Adipocyte (in vitro differentiated cells): Measurements from ENCODE around the gene CAMK1D.

ENCODE experiments used
- DNase-seq: peaks from one replicate; pipeline ENCODE4 v3.0.0-alpha.2; 2015; ENCODE audit warnings: low read depth
- H3K27me3 ChIP-seq: replicated peaks from 2 replicates; pipeline ENCODE4 v1.7.0; 2013; ENCODE audit warnings: mild to moderate bottlenecking, low read length, moderate library complexity; ENCODE audit not compliant: control insufficient read depth, insufficient read depth
- H3K36me3 ChIP-seq: 2 replicates; pipeline ENCODE4 v1.7.0; 2013; ENCODE audit warnings: low read length, mild to moderate bottlenecking, moderate library complexity; ENCODE audit not compliant: control insufficient read depth, insufficient read depth, severe bottlenecking
- H3K4me1 ChIP-seq: 2 replicates; pipeline ENCODE4 v1.7.0; 2013; ENCODE audit warnings: mild to moderate bottlenecking, low read length, moderate library complexity; ENCODE audit not compliant: control insufficient read depth, insufficient read depth
- H3K4me3 ChIP-seq: 2 replicates; pipeline ENCODE4 v1.7.0; 2013; ENCODE audit warnings: mild to moderate bottlenecking, low read length, moderate library complexity
- H3K9ac ChIP-seq: 2 replicates; pipeline ENCODE4 v1.7.0; 2013; ENCODE audit warnings: mild to moderate bottlenecking, low read length, moderate library complexity
- H3K9me3 ChIP-seq: 2 replicates; pipeline ENCODE4 v1.7.0; 2013; ENCODE audit warnings: mild to moderate bottlenecking, low read length, moderate library complexity; ENCODE audit not compliant: control insufficient read depth

CAMK1D gene

DNA sequence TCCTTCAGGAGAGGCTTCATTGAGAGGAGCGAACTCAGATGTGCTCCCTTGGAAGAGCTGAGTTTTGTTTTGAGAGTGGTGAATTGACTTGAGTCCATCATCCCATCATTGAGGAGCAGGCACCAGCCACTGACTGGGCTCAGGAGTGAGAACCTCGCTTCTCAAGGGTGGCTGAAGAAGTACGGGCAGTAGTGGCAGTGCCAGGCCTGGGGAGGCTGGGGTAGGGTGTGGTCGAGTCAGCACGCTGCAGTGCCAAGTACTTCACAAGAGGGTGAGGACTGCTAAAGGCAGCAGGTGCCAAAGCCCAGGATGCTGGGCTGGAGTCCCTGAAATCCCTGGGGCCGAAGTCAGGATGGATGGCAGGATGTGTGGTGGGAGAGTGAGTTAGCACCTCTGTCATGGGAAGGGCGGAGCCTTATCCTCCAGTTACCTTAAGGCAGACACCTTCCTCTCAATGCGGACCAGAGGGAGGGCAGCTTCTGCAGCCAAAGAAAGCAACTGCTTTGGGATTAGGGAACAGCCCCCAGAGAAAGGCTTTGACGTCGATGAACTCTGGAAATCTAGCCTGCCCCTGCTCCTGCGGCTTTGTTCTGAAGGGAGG is 210.3 kb downstream of the CAMK1D start:
- no peaks in the 10 kb centered on the region for H3K27me3 ChIP-seq
- no peaks in the 10 kb centered on the region for H3K9me3 ChIP-seq
- no peak overlapping the region for H3K9ac ChIP-seq
- H3K4me3 ChIP-seq = no peak overlapping the region
- no peaks in the 10 kb centered on the region for H3K36me3 ChIP-seq
- H3K4me1 ChIP-seq = no peaks in the 10 kb centered on the region
- no peak for DNase-seq

DNA sequence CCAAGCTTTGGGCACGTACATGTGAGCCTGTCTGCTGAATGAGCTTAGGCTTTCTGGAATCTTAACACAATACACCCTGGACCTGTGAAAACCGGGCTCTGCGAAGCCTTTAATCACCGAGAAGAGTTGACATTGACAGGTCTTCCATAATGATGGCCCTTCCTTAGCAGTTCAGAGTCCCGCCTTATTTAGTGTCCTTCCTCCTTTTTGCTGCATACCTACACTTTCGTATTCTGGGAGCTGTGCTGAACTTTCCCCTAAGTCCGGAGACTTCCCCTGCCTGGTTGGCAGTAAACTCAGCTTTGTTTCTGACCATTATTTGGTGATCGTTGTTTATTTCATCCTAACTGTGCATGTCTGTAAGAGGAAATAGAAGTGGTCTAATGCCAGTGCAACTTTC is 212.0 kb downstream of the CAMK1D start:
- H3K9ac ChIP-seq = no peak overlapping the region
- H3K27me3 ChIP-seq = no peaks in the 10 kb centered on the region
- DNase-seq = no peak
- H3K9me3 ChIP-seq = no peaks in the 10 kb centered on the region
- no peak overlapping the region for H3K4me3 ChIP-seq
- peaks cover under 1% of the 10 kb centered on the region for H3K4me1 ChIP-seq
- H3K36me3 ChIP-seq = no peaks in the 10 kb centered on the region

DNA sequence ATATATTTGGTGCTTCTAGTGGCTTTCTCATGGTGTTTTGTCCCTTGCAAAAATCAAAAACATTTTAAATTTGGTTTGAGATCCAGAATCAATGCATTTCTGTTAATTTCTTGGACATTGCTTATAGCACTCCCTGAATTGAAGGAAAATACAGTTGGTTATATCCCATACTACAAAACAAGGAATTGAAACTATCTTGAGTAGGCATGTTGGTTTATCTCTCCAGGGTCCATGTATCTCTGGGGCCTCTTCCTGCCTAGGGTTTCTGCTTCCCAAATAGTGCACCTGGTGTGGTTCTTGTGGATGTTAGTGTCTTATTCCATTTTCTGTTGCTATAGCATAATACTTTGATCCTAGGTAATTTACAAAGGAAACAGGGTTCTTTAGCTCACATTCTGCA is 212.4 kb downstream of the CAMK1D start:
- H3K4me3 ChIP-seq = no peak overlapping the region
- no peaks in the 10 kb centered on the region for H3K9me3 ChIP-seq
- no peak for DNase-seq
- H3K9ac ChIP-seq = no peak overlapping the region
- peaks cover 5% of the 10 kb centered on the region for H3K4me1 ChIP-seq
- no peaks in the 10 kb centered on the region for H3K36me3 ChIP-seq
- no peaks in the 10 kb centered on the region for H3K27me3 ChIP-seq

DNA sequence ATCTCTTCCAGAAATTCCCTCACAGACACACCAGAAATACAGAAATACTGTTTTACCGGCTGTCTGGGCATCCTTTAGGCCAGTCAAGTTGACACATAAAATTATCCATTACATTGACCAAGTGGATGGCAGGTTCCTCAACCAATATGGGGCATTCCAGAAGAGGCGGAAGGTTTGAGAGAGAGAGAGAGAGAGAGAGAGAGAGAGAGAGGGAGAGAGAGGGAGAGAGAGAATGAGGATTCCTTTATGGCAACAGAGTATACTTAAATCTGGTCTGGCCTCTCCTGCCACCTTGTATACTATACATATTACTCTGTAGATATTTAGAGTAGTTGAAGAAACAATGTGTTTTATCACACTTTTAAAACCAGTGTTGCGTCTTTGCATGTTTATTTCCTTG is 214.1 kb downstream of the CAMK1D start:
- peaks cover 15% of the 10 kb centered on the region for H3K4me1 ChIP-seq
- DNase-seq = no peak

DNA sequence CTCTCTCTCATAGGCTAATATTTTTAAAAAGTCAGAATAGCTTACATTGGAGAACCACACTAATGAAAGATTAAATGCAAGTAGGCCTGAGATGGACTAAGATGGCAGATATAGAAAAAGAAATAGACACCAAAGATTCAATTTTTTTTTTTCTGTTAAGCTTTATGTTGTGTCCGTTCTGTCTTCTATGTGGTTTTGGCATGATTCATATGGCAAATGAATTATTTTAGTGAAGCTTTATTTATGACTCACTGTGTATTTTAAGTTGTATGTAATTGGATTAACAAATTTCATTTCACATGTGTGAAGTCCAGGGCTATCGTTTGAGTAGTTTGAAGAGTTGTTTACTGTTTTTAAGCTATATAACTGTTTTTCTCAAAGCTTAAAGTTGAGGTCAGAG is 214.8 kb downstream of the CAMK1D start:
- Histone ChIP-seq H3K9ac (no peak overlapping the region), H3K4me1 (peaks cover 15% of the 10 kb centered on the region), H3K9me3 (no peaks in the 10 kb centered on the region), H3K27me3 (no peaks in the 10 kb centered on the region), H3K4me3 (no peak overlapping the region), H3K36me3 (no peaks in the 10 kb centered on the region)
- DNase-seq = peak; percentile 32

More for the DNA sequence above, 214.1 kb downstream of the CAMK1D start:
- H3K9ac ChIP-seq = no peak overlapping the region
- no peak overlapping the region for H3K4me3 ChIP-seq
- no peaks in the 10 kb centered on the region for H3K27me3 ChIP-seq
- no peaks in the 10 kb centered on the region for H3K36me3 ChIP-seq
- no peaks in the 10 kb centered on the region for H3K9me3 ChIP-seq

DNA sequence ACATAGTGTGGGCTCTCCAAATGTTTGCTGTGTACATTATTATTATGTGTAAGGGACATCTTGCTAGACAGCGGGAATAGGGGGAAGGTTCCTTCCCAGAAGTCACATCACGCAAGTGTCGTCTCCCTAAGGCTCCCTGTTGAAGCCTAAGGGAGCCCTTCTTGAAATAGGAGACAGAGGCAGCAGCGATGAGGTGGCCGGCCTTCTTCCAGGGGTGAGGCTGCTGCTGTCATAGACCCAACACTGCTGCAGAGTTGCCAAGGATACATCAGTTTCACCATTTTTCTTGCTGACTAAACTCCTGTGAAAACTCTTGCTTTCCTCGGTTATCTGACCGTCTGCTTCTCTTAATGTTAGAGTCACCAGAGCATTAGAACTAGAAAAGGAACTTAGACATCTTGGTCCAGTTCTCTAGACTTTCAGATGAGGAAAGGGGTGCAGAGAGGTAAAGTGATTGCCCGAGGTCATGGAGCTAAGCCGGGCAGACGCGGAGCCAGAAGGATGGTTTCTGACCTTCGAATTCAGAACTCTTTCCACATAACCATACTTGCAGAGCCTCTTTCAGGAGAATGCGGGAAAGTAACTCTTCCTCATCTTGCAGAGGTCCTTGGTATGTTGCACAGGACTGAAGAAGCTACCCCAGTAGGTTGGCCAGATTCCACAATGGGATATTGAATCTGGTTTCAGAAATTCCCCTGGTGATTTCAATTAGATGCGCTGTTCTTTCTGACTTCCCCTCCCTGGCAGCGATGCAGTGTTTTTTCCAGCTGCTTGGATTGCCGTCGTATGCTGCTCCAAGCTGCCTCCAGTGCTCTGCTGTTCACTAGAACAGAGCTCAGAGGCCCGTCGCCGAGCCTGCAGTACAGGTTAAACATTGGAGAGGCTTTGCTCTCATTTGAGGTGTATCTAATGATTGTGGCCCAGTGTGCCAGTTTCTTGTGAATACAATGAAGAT is 217.1 kb downstream of the CAMK1D start:
- H3K9me3 ChIP-seq = no peaks in the 10 kb centered on the region
- H3K4me3 ChIP-seq = peak overlapping the region; percentile 65
- H3K27me3 ChIP-seq = no peaks in the 10 kb centered on the region
- peak; percentile 39 for DNase-seq
- peak overlapping the region; percentile 66 for H3K9ac ChIP-seq
- H3K4me1 ChIP-seq = peaks cover 15% of the 10 kb centered on the region
- no peaks in the 10 kb centered on the region for H3K36me3 ChIP-seq

DNA sequence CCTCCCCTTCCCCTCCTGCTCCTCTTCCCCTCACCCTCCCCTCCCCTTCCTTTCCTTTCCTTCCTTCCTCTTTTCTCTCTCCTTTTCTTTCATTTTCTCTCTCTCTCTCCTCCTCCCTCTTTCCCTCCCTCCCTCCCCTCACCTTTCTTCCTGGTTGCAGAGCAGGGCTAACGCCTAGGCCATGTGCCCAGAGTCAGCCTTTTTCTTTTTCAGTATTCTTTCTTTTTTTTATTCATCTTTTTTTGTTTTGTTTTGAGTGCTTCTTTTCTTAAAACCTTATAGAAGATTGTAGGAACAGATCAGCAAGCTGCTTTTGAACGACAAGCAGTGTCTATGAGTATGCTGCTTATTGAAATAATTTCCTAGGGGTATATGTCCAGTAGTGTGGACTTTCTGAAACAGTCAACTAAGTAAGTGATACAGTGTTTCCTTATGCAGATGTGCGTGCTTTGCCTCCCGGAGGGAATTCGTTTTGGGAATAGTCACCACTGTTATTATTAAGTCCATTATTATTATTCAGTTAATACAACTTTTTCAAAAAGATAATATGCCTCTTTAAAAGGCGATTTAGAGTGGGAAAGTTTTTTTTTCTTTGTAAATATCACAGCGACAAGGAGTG is 219.2 kb downstream of the CAMK1D start:
- Histone ChIP-seq H3K9ac (no peak overlapping the region), H3K36me3 (no peaks in the 10 kb centered on the region), H3K4me1 (peaks cover 15% of the 10 kb centered on the region), H3K4me3 (no peak overlapping the region), H3K27me3 (no peaks in the 10 kb centered on the region), H3K9me3 (no peaks in the 10 kb centered on the region)
- no peak for DNase-seq

DNA sequence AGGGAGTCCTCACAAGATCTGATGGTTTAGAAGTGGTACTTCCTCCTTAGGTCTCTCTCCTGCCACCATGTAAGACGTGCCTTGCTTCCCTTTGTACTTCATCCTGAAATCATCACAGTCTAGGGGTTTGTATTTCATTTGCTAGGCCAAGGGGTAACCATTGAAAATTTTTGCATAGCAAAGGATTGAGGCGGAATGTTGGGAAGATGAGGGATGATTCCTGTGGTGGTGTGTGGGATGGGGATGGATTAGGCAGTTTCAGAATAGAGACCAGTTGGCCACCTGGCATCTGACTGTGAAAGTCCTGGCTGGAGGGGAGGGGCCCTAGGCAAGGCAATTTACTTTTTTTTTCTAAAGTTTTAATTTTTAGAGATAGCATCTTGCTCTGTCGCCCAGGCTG is 222.9 kb downstream of the CAMK1D start:
- Histone ChIP-seq H3K4me1 (peaks cover 4% of the 10 kb centered on the region), H3K36me3 (no peaks in the 10 kb centered on the region), H3K4me3 (no peak overlapping the region), H3K9ac (no peak overlapping the region), H3K27me3 (no peaks in the 10 kb centered on the region), H3K9me3 (peaks cover 5% of the 10 kb centered on the region)
- DNase-seq = no peak

DNA sequence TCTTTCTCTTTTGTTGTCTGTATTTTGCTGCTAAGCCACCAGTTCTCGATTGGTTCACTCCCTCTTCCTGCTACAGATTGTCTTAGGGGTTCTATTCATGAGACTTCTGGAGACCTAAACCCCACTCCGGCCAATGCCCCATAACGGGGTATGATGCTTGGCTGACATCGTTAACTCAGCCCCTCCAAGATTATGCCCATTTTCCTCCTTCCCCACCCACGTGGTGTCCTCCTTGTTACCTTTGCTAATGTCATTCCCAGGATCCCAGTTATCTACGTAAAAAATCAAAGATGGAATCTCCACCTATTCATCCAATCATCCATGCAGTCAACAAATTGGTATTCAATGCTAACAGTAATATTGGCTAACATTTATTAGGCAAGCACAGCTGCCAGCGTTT is 228.3 kb downstream of the CAMK1D start:
- no peak overlapping the region for H3K4me3 ChIP-seq

DNA sequence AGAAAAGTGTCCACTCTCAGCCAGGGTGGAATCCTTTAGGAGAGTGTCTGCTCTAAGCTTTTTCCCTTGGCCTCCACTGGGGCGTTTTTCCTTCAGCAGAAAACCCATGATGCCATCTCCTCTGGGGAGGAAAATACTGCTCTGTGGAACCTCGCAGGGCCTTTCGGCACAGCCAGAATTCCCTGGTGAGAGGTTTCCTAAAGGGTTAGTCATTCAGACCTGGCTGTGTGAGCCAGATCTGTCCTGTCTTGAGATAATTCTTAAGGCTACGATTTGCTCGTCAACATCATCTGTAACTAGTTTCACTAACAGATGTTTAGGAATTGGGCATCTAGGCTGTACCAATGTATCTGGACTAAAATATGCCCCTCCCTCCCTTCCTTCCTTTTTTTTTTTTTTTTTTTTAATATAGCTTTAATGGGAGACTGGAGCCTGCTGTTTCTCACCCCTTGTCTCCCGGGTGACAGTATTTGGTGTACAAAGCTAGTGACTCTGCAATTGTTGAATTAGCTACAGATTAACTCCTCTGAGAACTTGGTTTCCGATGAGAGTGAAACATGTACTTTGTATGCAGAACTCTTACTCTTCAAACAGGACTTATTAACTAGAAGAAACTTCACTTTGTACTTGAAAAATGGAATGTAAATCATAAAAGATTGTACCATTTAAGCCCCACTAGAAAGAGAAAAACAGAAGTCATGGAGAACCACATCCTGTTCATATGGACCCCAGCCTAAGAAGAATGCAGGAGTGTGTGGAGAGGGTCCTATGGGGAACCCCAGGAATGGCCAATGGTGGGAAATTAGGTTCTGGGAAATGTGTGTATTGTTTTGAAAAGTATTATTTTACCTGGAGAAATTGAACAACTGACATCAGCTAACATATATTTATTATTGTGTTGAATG is 230.9 kb downstream of the CAMK1D start:
- H3K9me3 ChIP-seq = peaks cover 5% of the 10 kb centered on the region
- peak; percentile 50 for DNase-seq
- peak overlapping the region; percentile 10 for H3K9ac ChIP-seq
- H3K4me1 ChIP-seq = peaks cover 6% of the 10 kb centered on the region
- peak overlapping the region; percentile 39 for H3K4me3 ChIP-seq
- H3K36me3 ChIP-seq = no peaks in the 10 kb centered on the region
- no peaks in the 10 kb centered on the region for H3K27me3 ChIP-seq

More for the DNA sequence above, 228.3 kb downstream of the CAMK1D start:
- H3K27me3 ChIP-seq = no peaks in the 10 kb centered on the region
- H3K36me3 ChIP-seq = no peaks in the 10 kb centered on the region
- DNase-seq = no peak
- H3K9me3 ChIP-seq = peaks cover 5% of the 10 kb centered on the region
- peaks cover 6% of the 10 kb centered on the region for H3K4me1 ChIP-seq
- no peak overlapping the region for H3K9ac ChIP-seq
